ENCODE results near the gene NRSN1. TPM values are rescaled to one million over a fixed set of nuclear protein-coding genes. Genes with fewer than 3 reads are reported as not detected.

The NRSN1 gene, protein sequence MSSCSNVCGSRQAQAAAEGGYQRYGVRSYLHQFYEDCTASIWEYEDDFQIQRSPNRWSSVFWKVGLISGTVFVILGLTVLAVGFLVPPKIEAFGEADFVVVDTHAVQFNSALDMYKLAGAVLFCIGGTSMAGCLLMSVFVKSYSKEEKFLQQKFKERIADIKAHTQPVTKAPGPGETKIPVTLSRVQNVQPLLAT
- total RNA-seq (2014; rRNA removed; shearing (Covaris generic); ENCODE audit: low replicate concordance): 0.30 TPM in 1 of 2 replicates, not detected in the other

DNA sequence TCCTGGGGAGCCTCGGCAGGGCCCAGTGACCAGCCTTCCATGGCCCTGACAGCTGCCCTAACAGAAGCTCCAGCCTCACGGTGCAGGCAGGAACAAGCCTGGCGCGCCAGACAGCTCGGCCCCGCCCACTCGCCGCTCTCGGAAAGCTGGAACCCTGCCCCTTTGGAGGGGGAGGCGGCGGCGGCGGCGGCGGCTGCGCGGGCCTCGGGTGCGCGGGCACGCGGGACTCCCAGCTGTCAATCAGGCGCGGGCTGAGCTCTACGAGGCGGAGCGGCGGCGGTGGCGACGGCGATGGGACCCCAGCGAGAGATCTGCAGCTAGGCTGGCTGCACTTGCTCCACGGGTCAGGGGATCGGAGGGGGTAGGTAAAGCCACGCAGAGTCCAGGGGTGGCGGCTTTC, at the start of gene NRSN1:
TSS of gene NRSN1 (plus strand) at position 236 of the 400 bp plus-strand sequence. CDS start 8,113 bp downstream, outside the sequence.
- Histone ChIP-seq H3K4me1 (ENCODE audit: low read length) (no peaks in the 10 kb centered on the region), H3K9me2 (replicated peaks; ENCODE audit: insufficient read depth, low read length) (no peaks in the 10 kb centered on the region), H3K36me3 (ENCODE audit: insufficient read depth, low read length) (no peaks in the 10 kb centered on the region), H4K20me1 (ENCODE audit: insufficient read depth, low read depth, low read length) (no peaks in the 10 kb centered on the region), H3K4me3 (ENCODE audit: low read length) (no peak within 1 kb of the TSS), H3K27ac (ENCODE audit: low read length) (no peak within 1 kb of the TSS), H3K79me2 (ENCODE audit: low read length) (no peaks in the 10 kb centered on the region), H3K27me3 (ENCODE audit: low read length) (no peaks in the 10 kb centered on the region), H3K4me2 (ENCODE audit: low read depth, low read length, poor library complexity, severe bottlenecking) (no peak within 1 kb of the TSS), H3K9ac (ENCODE audit: low read length) (no peak within 1 kb of the TSS), H2AFZ (ENCODE audit: low read length) (no peak within 1 kb of the TSS), H3K9me3 (ENCODE audit: low read length) (no peaks in the 10 kb centered on the region)
- no peak for DNase-seq

DNA sequence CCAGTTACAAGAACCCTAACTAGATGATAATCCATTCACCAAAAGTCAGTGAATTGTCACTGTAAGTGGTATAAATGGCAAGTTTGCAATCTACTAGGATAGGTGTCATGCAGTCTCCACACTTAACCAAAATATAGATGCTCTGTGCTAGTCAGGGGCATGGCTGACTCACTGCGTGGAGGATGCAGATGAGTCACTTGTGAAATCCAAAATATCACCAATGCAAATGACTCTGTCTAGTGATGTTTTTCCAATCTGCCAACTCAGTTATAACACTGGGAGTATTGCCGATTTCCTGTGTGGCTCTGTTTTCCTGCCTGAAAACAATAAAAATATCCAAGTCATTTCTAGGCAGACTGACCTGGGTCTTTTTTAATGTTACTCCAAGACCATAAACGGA, 47.8 kb upstream of the NRSN1 start:
- H3K79me2 ChIP-seq (ENCODE audit: low read length): no peaks in the 10 kb centered on the region
- H3K4me1 ChIP-seq (ENCODE audit: low read length): no peaks in the 10 kb centered on the region
- H3K27ac ChIP-seq (ENCODE audit: low read length): no peak overlapping the region
- H3K27me3 ChIP-seq (ENCODE audit: low read length): no peaks in the 10 kb centered on the region
- no peak for DNase-seq
- H2AFZ ChIP-seq (ENCODE audit: low read length): no peak overlapping the region
- H4K20me1 ChIP-seq (ENCODE audit: insufficient read depth, low read depth, low read length): no peaks in the 10 kb centered on the region
- no peak overlapping the region for H3K9ac ChIP-seq (ENCODE audit: low read length)
- no peak overlapping the region for H3K4me3 ChIP-seq (ENCODE audit: low read length)
- no peaks in the 10 kb centered on the region for H3K36me3 ChIP-seq (ENCODE audit: insufficient read depth, low read length)
- H3K9me2 ChIP-seq (replicated peaks; ENCODE audit: insufficient read depth, low read length): no peaks in the 10 kb centered on the region
- H3K9me3 ChIP-seq (ENCODE audit: low read length): no peaks in the 10 kb centered on the region
- no peak overlapping the region for H3K4me2 ChIP-seq (ENCODE audit: low read depth, low read length, poor library complexity, severe bottlenecking)

DNA sequence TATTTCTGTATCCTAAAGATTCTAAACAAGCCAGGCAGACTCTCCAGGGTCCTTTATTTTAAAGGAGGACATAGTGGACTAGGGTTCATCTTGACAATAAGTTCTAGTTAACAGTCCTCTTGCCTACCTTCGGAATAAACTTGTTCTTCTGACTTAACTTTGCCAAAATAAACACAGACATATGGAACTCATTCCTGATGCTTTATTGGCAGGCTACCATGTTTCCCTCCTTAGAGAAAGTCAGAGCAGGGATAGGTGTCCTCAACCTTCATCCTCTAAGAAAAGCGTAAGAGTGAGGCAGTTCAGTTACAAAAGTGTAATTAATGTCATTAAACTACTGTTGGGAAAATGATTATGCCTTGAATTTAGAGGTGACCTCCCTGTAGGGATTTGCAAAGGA, 46.9 kb upstream of the NRSN1 start:
- Histone ChIP-seq H3K27ac (ENCODE audit: low read length) (no peak overlapping the region), H4K20me1 (ENCODE audit: insufficient read depth, low read depth, low read length) (no peaks in the 10 kb centered on the region), H3K79me2 (ENCODE audit: low read length) (no peaks in the 10 kb centered on the region), H3K9me3 (ENCODE audit: low read length) (no peaks in the 10 kb centered on the region), H3K27me3 (ENCODE audit: low read length) (no peaks in the 10 kb centered on the region), H3K9ac (ENCODE audit: low read length) (no peak overlapping the region), H2AFZ (ENCODE audit: low read length) (no peak overlapping the region), H3K9me2 (replicated peaks; ENCODE audit: insufficient read depth, low read length) (no peaks in the 10 kb centered on the region), H3K36me3 (ENCODE audit: insufficient read depth, low read length) (no peaks in the 10 kb centered on the region), H3K4me1 (ENCODE audit: low read length) (no peaks in the 10 kb centered on the region), H3K4me2 (ENCODE audit: low read depth, low read length, poor library complexity, severe bottlenecking) (no peak overlapping the region), H3K4me3 (ENCODE audit: low read length) (no peak overlapping the region)
- DNase-seq: no peak

DNA sequence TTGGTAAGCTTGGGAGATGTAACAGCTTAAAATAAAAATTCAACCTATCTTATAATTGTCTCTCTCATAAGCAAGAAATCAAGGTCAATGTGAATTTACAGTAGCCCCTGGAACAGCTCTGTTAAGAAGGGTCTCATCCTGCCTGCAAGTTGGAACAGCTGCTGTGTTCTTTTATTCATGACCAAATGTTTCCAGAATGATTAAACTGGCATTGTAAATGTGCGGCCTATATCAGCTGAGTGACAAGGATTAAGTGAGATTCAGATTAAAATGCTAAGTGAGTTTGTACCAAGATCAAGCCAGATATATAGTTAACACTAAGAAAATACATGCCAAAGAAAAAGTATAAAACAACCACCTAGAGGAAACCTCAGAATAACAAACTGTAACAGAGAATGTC, 45.3 kb upstream of the NRSN1 start:
- no peak overlapping the region for H3K27ac ChIP-seq (ENCODE audit: low read length)
- no peaks in the 10 kb centered on the region for H3K9me2 ChIP-seq (replicated peaks; ENCODE audit: insufficient read depth, low read length)
- H3K27me3 ChIP-seq (ENCODE audit: low read length): no peaks in the 10 kb centered on the region
- no peaks in the 10 kb centered on the region for H3K4me1 ChIP-seq (ENCODE audit: low read length)
- H3K9me3 ChIP-seq (ENCODE audit: low read length): no peaks in the 10 kb centered on the region
- H3K79me2 ChIP-seq (ENCODE audit: low read length): no peaks in the 10 kb centered on the region
- no peak overlapping the region for H3K9ac ChIP-seq (ENCODE audit: low read length)
- no peak overlapping the region for H2AFZ ChIP-seq (ENCODE audit: low read length)
- no peaks in the 10 kb centered on the region for H4K20me1 ChIP-seq (ENCODE audit: insufficient read depth, low read depth, low read length)
- H3K4me3 ChIP-seq (ENCODE audit: low read length): no peak overlapping the region
- H3K4me2 ChIP-seq (ENCODE audit: low read depth, low read length, poor library complexity, severe bottlenecking): no peak overlapping the region
- DNase-seq: no peak
- no peaks in the 10 kb centered on the region for H3K36me3 ChIP-seq (ENCODE audit: insufficient read depth, low read length)

DNA sequence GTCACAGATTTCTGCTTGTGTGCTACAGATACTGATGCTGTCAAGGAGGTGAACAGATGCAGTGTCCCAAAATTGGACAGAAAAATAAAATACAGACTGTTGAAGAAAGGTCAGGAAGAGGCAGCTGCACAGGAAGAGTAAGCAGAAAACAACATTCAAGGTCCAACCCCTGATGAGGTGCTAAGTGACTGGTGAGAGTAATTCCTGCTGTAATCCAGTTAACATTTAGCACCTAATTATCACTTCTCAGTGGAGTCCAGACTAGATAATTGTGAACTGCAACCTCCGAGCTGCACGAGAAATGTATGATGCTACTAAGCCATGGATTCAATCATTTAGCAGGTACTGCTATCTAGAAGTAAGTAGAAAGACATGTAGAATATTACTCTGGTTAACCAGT, 36.3 kb upstream of the NRSN1 start:
- no peak overlapping the region for H3K4me3 ChIP-seq (ENCODE audit: low read length)
- H3K27me3 ChIP-seq (ENCODE audit: low read length): no peaks in the 10 kb centered on the region
- H2AFZ ChIP-seq (ENCODE audit: low read length): no peak overlapping the region
- H4K20me1 ChIP-seq (ENCODE audit: insufficient read depth, low read depth, low read length): no peaks in the 10 kb centered on the region
- no peaks in the 10 kb centered on the region for H3K9me2 ChIP-seq (replicated peaks; ENCODE audit: insufficient read depth, low read length)
- no peak for DNase-seq
- no peak overlapping the region for H3K4me2 ChIP-seq (ENCODE audit: low read depth, low read length, poor library complexity, severe bottlenecking)
- no peaks in the 10 kb centered on the region for H3K36me3 ChIP-seq (ENCODE audit: insufficient read depth, low read length)
- no peaks in the 10 kb centered on the region for H3K9me3 ChIP-seq (ENCODE audit: low read length)
- H3K27ac ChIP-seq (ENCODE audit: low read length): no peak overlapping the region
- H3K79me2 ChIP-seq (ENCODE audit: low read length): no peaks in the 10 kb centered on the region
- H3K9ac ChIP-seq (ENCODE audit: low read length): no peak overlapping the region
- no peaks in the 10 kb centered on the region for H3K4me1 ChIP-seq (ENCODE audit: low read length)

DNA sequence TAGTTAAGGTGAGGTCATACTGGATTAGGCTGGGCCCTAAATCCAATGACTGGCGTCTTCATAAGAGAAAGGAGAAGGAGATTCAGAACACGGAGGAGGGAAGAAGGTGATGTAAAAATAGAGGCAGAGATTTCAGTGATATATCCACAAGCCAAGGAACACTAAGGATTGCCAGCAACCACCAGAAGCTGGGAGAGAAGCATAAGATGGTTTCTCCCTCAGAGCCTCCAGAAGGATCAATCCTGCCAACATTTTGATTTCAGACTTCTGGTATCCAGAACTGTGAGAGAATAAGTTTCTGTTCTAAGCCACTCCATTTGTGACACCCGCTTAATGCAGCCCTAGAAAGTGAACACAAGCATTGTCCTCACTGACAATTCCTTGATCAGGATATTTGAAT, 33.6 kb upstream of the NRSN1 start:
- Histone ChIP-seq H2AFZ (ENCODE audit: low read length) (no peak overlapping the region), H3K9me2 (replicated peaks; ENCODE audit: insufficient read depth, low read length) (no peaks in the 10 kb centered on the region), H3K36me3 (ENCODE audit: insufficient read depth, low read length) (no peaks in the 10 kb centered on the region), H3K27me3 (ENCODE audit: low read length) (no peaks in the 10 kb centered on the region), H3K4me3 (ENCODE audit: low read length) (no peak overlapping the region), H3K9ac (ENCODE audit: low read length) (no peak overlapping the region), H3K9me3 (ENCODE audit: low read length) (no peaks in the 10 kb centered on the region), H3K4me2 (ENCODE audit: low read depth, low read length, poor library complexity, severe bottlenecking) (no peak overlapping the region), H4K20me1 (ENCODE audit: insufficient read depth, low read depth, low read length) (no peaks in the 10 kb centered on the region), H3K27ac (ENCODE audit: low read length) (no peak overlapping the region), H3K4me1 (ENCODE audit: low read length) (no peaks in the 10 kb centered on the region), H3K79me2 (ENCODE audit: low read length) (no peaks in the 10 kb centered on the region)
- DNase-seq: no peak

DNA sequence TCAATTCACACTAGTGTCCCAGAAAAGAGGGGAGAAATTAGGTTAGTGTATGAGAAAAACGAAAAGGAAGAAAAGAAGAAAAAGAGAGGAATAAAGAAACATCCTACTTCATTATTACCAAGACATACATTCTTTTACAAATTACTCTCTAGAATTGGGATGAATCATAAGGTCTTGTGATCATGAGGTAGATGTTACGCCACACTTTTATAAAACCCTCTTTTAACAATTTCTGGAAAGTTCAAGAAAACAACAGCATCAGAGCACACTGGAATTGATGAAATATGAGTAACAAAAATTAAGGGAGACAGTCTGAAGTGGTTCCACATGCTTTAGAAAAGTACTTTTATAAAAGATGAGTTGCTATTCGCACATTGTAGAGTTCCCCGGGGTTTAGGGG, 32.6 kb upstream of the NRSN1 start:
- H3K4me3 ChIP-seq (ENCODE audit: low read length): no peak overlapping the region
- DNase-seq: no peak
- no peaks in the 10 kb centered on the region for H3K79me2 ChIP-seq (ENCODE audit: low read length)
- H3K9ac ChIP-seq (ENCODE audit: low read length): no peak overlapping the region
- H3K27ac ChIP-seq (ENCODE audit: low read length): no peak overlapping the region
- H3K4me2 ChIP-seq (ENCODE audit: low read depth, low read length, poor library complexity, severe bottlenecking): no peak overlapping the region
- H3K9me2 ChIP-seq (replicated peaks; ENCODE audit: insufficient read depth, low read length): no peaks in the 10 kb centered on the region
- H2AFZ ChIP-seq (ENCODE audit: low read length): no peak overlapping the region
- H3K36me3 ChIP-seq (ENCODE audit: insufficient read depth, low read length): no peaks in the 10 kb centered on the region
- no peaks in the 10 kb centered on the region for H3K4me1 ChIP-seq (ENCODE audit: low read length)
- no peaks in the 10 kb centered on the region for H3K9me3 ChIP-seq (ENCODE audit: low read length)
- no peaks in the 10 kb centered on the region for H3K27me3 ChIP-seq (ENCODE audit: low read length)
- no peaks in the 10 kb centered on the region for H4K20me1 ChIP-seq (ENCODE audit: insufficient read depth, low read depth, low read length)

DNA sequence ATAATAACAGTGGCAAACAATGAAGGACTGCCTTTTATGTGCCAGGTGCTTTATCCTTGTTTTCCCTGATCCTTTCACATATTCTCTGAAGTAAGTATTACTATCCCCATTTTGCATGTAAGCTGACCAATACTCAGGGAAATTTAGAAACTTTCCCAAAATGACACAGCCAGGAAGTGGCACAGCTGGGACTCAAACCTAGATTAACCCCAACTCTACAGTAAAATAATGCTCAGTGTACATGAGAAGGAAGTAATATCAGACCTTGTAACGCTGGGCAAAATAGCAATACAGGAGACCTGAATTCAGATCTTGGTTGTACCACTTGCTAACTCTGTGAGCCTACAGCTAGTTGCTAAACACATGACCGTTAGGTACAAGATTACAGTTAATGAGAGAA, 26.8 kb upstream of the NRSN1 start:
- Histone ChIP-seq H3K4me3 (ENCODE audit: low read length) (no peak overlapping the region), H3K9ac (ENCODE audit: low read length) (no peak overlapping the region), H4K20me1 (ENCODE audit: insufficient read depth, low read depth, low read length) (no peaks in the 10 kb centered on the region), H2AFZ (ENCODE audit: low read length) (no peak overlapping the region), H3K4me2 (ENCODE audit: low read depth, low read length, poor library complexity, severe bottlenecking) (no peak overlapping the region), H3K79me2 (ENCODE audit: low read length) (no peaks in the 10 kb centered on the region), H3K27me3 (ENCODE audit: low read length) (no peaks in the 10 kb centered on the region), H3K9me2 (replicated peaks; ENCODE audit: insufficient read depth, low read length) (no peaks in the 10 kb centered on the region), H3K9me3 (ENCODE audit: low read length) (no peaks in the 10 kb centered on the region), H3K27ac (ENCODE audit: low read length) (no peak overlapping the region), H3K4me1 (ENCODE audit: low read length) (peaks cover 9% of the 10 kb centered on the region), H3K36me3 (ENCODE audit: insufficient read depth, low read length) (no peaks in the 10 kb centered on the region)
- DNase-seq: no peak

Measured in Karpas-422 (cell line).